DMS114 treated with DMSO at 0.1 percent for 48 hours (cell line): ENCODE data around the gene BAHCC1.

ENCODE experiments used
- DNase-seq: peaks from one replicate; lab custom pipeline; 2025; ENCODE audit not compliant: unreplicated experiment; lab: John Stamatoyannopoulos, UW

BAHCC1 gene

GRCh38 chr17:81459224-81459623, 64.0 kb downstream of the BAHCC1 start:
- DNase-seq: no peak

GRCh38 chr17:81459864-81460263, 64.6 kb downstream of the BAHCC1 start:
- no peak for DNase-seq

DNA sequence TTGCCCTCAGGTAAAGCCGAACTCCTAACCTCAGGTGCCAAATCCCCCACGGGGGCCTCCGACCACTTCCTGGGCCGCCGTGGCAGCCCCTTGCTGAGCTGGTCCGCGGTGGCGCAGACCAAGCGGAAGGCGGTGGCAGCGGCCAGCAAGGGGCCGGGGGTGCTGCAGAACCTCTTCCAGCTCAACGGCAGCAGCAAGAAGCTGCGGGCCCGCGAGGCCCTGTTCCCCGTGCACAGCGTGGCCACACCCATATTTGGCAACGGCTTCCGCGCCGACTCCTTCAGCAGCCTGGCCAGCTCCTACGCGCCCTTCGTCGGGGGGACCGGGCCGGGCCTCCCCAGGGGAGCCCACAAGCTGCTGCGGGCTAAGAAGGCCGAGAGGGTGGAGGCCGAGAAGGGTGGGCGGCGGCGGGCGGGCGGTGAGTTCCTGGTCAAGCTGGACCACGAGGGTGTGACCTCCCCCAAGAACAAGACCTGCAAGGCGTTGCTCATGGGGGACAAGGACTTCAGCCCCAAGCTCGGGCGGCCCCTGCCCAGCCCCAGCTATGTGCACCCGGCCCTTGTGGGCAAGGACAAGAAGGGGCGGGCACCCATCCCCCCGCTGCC, 65.7 kb downstream of the BAHCC1 start:
- DNase-seq: no peak

GRCh38 chr17:81461607-81462500, 66.6 kb downstream of the BAHCC1 start:
- DNase-seq: no peak

- no peak for DNase-seq
Measured at GRCh38 chr17:81462506-81463125, 67.4 kb downstream of the BAHCC1 start.

DNA sequence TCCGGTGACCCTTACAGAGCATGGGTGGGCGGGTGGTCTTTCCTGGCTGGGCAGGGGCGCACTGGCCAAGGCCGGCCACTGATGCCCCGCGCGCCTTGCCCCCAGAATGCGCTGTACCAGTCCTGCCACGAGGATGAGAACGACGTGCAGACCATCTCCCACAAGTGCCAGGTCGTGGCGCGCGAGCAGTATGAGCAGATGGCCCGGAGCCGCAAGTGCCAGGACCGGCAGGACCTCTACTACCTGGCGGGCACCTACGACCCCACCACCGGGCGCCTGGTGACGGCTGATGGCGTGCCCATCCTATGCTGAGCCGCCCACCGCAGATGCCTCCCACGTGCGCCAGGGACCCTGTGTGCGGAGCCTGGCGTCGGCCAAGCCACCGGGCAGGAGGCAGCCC, 68.2 kb downstream of the BAHCC1 start:
- no peak for DNase-seq

GRCh38 chr17:81464586-81464985, 69.3 kb downstream of the BAHCC1 start:
- no peak for DNase-seq

GRCh38 chr17:81465910-81466309, 70.7 kb downstream of the BAHCC1 start:
- DNase-seq: no peak

DNA sequence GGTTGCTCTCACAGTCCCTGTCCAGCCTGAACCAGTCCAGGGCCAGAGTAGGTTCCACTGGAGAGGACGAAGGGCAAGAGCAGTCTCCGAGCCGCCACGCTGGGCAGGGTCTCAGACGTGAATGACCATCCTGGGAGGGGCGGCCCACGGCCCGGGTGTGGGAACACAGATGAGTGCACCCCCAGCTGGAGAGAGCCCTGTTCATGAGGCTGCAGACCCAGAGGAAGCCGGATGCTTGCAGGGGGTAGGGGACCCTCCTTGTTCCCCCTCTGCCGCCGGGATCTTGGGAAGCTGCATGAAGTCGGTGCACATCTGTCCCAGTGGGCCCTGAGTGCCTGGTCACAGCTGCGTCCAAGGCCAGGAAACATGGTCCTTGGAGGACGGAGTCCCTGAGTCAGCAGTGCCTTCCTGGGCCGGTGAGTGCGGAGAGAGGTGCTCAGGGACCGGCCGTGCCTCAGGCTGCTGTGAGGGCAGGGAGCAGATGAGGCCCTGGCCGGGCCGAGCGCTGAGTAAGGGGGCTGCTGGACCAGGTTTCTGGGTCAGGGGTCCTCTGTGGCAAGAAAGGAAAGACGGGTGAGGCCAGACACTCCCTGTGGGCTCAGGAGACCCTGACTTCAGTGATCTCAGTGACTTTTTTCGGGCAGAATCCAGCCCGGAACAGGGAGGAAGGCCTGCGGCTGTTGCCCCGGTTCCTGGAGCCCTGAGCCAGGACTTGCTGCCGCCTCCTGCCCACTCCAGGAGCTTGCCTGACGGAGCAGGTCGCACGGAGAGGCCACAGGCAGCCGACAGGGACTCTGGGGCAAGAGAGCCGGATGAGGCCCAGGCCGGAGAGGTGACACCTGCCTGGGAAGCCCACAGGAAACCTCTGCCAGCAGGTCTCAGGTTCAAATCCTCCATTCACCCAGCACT, 71.6 kb downstream of the BAHCC1 start:
- DNase-seq: no peak

GRCh38 chr17:81468111-81468769, 73.0 kb downstream of the BAHCC1 start:
- no peak for DNase-seq

DNA sequence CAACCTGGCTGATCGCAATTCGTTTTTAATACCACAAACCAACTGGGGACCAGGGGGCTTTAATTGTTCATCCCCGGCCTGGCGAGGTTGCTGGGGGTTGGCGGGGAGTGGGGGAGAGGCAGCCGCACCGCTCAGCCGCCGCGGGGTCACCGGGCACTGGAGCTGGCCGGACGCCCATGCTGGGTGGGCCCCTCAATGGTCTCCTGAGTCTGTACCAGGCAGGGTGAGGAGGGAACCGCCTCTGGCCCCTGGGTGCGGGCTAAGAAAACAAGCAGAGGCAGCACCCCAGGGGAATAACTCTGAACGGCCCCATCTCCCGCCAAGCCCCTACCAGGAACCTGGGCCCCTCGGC, 73.5 kb downstream of the BAHCC1 start:
- no peak for DNase-seq

DNA sequence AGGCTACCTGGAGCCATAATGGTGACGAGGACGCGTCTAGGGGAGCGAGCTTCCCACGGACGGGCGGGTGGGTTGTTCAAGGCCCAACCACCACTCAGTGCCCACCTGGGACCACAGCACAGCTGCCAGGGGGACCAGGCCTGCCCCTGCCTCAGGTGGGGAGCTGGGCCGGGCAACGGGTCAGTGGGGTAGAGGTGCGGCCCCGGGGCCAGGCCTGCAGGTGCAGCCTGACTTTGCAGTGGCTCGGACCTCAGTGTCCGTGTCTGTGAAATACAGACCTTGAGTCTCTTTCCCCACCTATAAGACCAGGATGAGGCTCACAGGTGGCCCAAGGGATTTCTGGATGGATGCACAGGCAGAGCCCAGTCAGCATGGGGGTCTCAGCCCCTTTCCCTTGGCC, 74.0 kb downstream of the BAHCC1 start:
- DNase-seq: no peak

DNA sequence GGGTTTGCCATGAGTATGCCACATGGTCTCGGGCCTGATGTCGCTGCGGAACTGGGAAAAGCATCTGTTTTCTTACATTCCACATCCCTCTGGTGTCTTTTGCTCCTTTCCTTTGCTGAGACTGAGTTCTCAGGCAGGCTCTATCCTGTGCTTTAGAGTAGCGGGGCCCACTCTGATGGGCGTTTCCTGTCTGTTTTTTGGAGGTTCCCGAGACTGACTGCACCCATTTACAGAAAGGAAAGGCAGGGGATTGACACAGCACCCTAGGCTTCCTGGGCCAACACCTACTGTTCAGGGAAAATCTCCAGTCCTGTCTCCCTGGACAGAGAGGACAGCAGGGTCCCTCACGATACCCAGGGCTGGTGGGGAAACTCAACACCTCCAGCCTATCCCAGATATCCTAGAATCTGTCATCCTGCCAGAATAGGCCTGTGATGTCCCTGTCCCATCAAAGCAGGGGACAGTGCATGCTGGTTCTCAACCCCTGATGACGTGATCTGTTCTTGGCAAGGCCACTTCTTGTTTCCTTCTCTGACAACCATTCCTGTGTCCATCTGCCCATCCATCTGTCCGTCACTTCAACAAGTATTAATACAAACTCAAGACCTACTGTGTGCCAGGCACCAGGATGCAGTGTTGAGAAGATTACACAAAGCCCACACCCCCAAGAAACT, 75.2 kb downstream of the BAHCC1 start:
- no peak for DNase-seq

DNA sequence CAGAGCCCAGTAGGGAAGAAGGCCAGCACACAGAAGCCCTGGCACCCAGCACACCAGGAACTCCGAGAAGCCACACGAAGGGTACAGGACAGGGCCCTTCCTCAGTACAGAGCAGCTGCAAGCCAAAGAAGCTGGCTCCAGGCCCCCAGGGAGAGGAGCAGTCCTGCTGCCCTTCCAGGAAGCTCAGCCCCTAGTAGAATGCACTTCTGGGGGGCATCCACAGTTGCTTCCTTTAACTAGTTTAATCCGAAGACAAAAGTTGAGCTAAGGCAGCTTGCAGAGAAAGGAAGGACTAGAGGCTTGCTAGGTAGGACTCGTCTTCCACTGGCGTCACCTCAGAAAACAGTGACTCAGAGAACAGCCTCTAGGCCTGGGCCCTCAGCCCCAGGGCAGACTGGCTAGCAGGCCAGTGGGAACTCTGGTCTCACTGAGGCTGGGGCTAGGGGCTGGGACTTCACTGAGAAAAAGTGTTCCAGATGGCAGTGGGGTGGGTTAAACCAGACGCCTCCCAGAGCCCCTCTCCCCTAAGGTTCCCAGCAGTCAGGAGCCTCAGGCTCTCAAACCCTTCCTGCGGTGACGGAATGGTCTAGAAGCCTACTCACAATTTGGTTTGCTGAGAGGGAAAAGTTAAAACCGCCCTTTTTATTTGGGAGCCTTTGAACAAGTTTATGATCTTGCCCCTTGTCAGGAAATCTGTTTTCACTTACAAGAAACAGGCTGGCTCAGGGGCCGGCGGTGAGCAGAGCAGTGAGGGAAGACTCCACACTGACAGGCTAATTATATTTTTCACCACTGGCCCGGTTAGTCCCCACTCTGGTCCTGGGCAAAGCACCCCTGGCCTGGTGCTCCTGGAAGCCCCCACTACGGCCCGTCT, 75.9 kb downstream of the BAHCC1 start:
- no peak for DNase-seq

DNA sequence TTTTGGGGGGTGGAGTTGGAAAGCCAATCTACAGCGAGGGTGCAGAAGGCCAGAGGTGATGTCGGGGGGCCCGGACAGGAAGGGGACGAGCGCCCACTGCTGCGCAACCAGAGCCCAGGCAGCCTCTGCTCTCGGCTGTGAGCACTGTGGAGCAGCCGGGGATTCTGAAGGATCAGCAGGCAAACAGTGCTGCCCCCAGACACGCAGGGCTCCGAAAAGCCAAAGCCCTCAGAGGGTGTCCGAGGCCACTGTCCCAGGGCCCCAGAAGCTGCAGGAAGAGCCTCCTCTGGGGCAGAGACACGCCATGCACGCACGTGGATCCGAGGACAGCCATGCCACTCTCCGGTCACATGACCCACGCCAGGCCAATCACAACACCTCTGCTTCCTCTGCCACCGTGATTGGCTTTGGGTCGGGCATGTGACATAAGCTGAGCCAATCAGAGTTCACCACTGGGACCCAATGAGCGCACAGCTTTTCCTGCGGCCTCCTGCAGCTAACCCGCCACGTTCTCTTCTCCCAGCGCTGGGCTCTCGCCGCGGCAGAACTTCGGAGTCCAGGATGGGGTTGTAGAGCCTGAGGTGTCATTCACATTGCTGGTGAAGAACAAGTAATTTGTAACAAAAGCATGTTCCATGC, 76.7 kb downstream of the BAHCC1 start:
- no peak for DNase-seq

DNA sequence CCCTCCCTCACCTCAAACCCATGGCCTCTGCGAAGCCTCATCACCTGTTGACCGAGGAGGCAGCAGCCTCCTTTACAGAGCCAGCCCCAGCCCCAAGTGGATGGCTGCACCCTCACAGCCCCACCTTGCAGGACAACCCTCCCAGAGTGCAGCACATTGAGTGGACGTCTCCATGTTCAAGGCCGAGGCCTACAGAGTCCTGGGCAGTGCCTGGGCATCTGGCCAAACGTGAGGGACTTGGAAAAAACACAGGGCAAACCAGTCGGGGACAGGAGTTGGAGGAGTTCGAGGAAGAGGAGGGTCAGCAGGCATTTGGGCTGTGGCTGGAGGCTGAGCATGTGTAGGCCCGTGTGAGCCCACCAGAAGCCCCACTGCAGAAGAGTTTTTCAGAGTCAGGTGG, 77.8 kb downstream of the BAHCC1 start:
- no peak for DNase-seq

- no peak for DNase-seq
Measured at GRCh38 chr17:81474958-81475357, 79.7 kb downstream of the BAHCC1 start.

DNA sequence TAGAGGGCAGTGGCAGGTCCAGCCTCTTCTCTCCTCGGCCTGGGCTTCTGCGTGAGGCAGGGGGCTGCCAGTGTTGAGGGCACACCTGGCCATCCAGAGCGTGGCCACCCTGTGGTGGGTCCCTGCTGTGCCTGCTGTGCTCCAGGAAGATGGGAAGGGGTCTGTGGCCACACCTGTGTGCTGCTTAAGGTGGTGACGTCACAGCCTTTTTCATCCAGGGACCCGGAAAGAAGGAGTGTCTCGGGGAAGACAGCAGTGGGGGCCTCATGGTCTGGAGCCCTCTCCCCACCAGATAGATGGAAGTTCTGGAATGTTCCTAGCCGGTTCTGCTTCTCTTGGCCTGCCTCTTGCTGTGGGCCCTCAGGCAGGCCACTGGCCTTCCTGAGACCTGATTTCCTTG, 80.8 kb downstream of the BAHCC1 start:
- no peak for DNase-seq

- no peak for DNase-seq
Measured at GRCh38 chr17:81476635-81477034, 81.4 kb downstream of the BAHCC1 start.
